TTC549 (cell line): ENCODE results near the gene TMEM132D.

Experiments
- FAIRE-seq: peaks from 2 replicates; lab custom pipeline; 2012; peaks lifted over from hg19 to GRCh38; lab: Jason Lieb, UNC

The TMEM132D gene

GRCh38 chr12:129825316-129825715 lies 78.5 kb downstream of the TMEM132D start:
- no peak for FAIRE-seq

GRCh38 chr12:129821964-129822363 lies 81.9 kb downstream of the TMEM132D start:
- FAIRE-seq, result no peak

- no peak for FAIRE-seq
These were observed 84.4 kb downstream of the TMEM132D start for GRCh38 chr12:129819391-129819790.

DNA sequence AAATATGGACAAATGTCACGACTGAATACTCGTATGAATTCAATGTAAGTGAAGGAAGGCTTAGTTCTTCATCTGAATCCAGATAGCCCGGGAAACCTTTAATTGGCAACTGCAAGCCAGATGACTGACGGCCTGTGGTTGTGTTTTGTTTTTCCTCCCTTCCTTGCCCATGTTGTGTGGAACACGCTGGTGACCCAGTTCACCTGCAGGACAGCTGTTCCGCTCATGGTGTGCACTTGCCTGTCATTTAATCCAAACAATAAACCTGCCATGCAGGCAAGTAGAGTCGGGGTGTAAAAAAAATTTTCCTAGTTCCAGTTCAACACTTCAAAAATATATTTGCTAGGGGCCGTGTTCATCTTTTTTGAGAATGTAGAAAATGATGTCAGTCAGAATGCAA lies 88.0 kb downstream of the TMEM132D start:
- no peak for FAIRE-seq

GRCh38 chr12:129811963-129812362 lies 91.9 kb downstream of the TMEM132D start:
- FAIRE-seq, result no peak

GRCh38 chr12:129807136-129807535 lies 96.7 kb downstream of the TMEM132D start:
- FAIRE-seq, result no peak

DNA sequence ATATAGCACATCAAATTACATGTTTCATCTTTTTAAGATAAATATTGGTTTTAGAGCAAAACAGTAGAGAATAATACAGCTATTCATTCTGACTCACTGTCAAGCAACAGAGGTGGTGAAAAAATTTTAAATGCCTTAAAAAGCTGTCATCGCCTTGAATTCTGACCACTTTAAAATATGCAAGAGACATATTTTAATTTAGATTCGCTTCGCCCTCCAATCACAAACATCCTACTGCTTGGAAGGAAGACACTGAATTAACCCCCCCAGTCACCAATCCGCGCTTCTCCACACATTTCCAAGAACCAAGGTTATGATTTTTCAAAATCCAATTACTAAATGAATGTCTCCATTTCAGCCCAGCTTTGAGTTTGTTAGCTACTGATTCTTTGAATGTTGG lies 112.4 kb downstream of the TMEM132D start:
- no peak for FAIRE-seq

DNA sequence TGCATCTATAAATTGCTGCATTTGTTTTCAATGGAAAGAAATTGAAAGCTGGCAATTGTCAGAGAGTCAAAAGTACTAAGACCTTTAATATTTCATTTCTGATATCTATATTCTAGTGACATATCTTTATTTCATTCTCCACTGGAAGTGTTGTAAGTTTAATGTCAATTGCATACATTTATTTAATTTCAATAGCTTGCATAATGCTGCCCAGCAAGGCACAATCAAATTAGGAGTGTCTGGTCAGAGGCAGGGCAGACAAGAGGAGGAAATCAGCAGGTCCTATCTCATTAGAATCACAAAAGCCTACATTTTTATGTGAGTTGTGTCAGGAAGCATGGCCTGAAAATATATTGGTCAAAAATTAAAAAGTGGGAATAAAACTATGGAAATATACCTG lies 112.9 kb downstream of the TMEM132D start:
- FAIRE-seq, result no peak

- FAIRE-seq, result no peak
These were observed 113.5 kb downstream of the TMEM132D start for GRCh38 chr12:129790331-129790730.

GRCh38 chr12:129789921-129790320 lies 113.9 kb downstream of the TMEM132D start:
- no peak for FAIRE-seq

- no peak for FAIRE-seq
These were observed 115.2 kb downstream of the TMEM132D start for GRCh38 chr12:129788506-129789084.

GRCh38 chr12:129779989-129780388 lies 123.8 kb downstream of the TMEM132D start:
- no peak for FAIRE-seq

GRCh38 chr12:129779033-129779432 lies 124.8 kb downstream of the TMEM132D start:
- FAIRE-seq, result no peak

GRCh38 chr12:129776977-129777667 lies 126.7 kb downstream of the TMEM132D start:
- FAIRE-seq, result no peak

GRCh38 chr12:129772501-129773493 lies 131.0 kb downstream of the TMEM132D start:
- FAIRE-seq, result no peak

DNA sequence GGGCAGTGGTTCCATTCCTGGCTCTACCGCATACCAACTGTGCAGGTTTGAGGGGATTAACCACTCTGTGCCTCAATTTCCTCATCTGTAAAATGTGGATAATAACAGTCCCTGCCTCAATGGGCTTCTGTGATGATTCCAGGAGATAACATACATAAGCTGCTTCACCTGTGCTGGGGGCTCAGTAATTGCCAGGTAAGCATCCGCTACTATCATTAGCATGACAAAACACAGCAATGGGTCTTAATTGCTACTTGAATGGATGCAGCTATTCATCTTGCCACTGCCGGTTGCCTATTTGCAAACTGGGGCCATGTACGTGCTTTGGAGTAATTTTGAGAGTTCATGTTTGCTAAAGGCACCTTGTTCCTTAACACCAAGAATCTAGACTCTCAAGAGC lies 132.6 kb downstream of the TMEM132D start:
- FAIRE-seq, result no peak

DNA sequence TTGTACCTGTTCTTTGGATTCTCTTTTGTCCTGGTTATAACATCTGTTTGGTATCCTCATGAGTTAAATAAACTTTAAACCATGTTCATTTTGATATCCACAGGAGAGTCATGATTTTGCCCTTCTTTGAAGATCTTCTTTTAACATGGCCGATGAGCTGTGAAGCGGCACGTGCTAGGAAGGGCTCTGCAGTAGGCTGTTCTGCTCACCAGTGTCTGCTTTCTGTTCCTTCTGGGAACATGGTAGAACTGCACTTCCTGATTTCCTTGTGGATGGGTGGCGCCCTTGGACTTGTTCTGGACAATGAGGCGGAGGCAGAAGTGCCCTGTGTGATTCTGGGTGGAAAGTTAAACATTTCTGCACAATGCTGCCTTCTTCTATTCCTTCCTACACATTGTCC lies 138.1 kb downstream of the TMEM132D start:
- FAIRE-seq, result no peak

GRCh38 chr12:129762436-129762835 lies 141.4 kb downstream of the TMEM132D start:
- no peak for FAIRE-seq

DNA sequence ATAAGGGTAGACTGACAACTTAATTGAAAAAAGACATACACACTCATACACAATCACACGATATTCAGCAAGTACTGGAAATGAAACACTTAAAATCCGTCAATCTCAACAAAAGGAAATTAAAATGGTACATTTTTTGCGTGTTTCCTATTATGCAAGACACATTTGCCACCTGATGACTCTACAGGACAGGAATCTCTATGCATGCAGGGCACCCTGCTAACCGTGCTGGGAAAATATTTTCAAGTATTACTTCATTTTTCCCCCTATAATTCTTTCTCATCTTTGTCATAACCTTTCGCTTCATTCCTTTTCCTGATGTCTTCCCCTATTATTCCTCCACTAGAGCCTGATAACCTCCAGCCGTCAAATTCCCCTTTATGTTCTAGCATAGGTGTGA lies 150.2 kb downstream of the TMEM132D start:
- FAIRE-seq, result no peak

GRCh38 chr12:129750421-129750820 lies 153.4 kb downstream of the TMEM132D start:
- FAIRE-seq, result no peak

DNA sequence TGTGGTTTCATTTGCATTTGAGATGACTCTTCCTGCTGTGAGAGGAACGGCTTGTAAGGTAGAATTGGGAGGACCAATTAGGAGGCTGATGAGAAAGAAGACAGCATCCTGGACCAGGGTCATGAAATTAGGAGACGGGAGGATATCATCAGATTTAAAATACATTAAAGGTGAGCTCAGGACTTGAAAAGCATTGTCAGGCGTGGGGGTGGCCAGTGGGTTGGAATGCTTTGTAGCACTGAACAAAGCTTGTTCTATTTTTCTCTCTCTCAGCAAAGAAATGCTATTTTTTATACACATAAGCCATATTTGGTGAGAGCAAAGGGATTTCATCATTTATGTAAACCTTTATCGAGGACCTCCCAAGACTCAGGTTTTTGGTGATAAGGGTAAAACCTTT lies 157.5 kb downstream of the TMEM132D start:
- no peak for FAIRE-seq

DNA sequence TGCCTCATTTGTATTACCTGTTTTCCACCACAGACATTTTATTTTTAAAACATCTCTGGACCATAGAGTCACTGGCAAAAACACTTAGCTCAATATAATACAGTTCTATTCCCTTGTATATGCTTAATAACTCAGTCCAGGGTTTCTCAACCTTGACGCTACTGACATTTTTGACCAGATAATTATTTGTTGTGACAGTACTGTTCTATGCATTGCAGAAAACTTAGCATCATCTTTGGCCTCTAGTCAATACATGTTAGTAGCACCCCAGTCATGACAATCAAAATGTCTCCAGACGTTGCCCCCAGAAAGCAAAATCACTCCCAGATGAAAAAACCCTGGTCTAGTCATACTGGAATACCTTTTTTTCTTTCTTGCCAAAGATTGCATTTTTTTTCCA lies 174.7 kb downstream of the TMEM132D start:
- no peak for FAIRE-seq

DNA sequence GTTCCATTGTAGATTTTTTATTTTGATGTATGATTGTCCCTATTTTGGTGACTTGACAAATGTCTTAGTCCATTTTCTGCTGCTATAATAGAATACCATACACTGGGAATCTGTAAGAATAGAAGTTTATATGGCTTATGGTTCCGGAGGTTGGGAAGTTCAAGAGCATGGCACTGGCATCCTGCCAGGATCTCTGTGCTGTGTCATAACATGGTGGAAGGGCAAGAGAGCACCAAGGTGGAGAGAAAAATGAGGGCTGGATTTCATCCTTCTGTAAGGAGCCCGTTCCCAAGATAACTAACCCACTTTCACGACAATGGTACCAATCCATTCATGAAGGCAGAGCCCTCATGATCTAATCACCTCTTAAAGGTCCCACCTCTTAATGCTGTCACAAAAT lies 176.7 kb downstream of the TMEM132D start:
- FAIRE-seq, result no peak
